ENCODE results near the gene AGL. TPM values are rescaled to one million over a fixed set of nuclear protein-coding genes. Genes with fewer than 3 reads are reported as not detected.

Gene AGL
- total RNA-seq: 14.3 and 17.3 TPM in 2 replicates
- long read RNA-seq, partial matches to known transcripts: 19 of 21 reads
- long read RNA-seq, other reads (novel, unspliced or antisense): 2 of 21 reads

DNA sequence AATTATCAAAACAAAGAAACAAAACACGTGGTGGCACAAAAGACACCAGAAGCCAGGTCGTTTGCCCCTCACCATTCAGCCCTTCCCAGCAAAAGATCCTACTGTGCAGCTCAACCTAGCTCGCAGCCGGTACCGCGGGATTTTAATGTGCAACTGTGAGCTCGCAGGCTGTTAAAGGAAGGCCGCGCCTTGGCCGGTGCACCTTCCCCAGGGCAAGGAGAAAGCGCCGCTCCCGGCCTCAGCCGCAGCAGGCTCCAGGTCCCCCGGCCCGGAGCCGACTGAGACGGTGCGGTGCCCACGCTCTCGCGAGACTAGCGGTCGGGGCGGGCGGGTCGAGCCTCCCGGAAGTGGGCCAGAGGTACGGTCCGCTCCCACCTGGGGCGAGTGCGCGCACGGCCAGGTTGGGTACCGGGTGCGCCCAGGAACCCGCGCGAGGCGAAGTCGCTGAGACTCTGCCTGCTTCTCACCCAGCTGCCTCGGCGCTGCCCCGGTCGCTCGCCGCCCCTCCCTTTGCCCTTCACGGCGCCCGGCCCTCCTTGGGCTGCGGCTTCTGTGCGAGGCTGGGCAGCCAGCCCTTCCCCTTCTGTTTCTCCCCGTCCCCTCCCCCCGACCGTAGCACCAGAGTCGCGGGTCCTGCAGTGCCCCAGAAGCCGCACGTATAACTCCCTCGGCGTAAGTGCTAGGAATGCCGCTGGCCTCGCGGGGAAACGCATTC, at the start of gene AGL:
Gene AGL (plus strand): TSS at position 618 of the 715 bp plus-strand sequence. CDS start 682 bp downstream, outside the sequence.
- Mint-ChIP-seq H3K9me3 (ENCODE audit: unreplicated experiment) (no peaks in the 10 kb centered on the region), H3K4me3 (ENCODE audit: unreplicated experiment) (peak within 1 kb of the TSS; percentile 95), H3K4me1 (ENCODE audit: unreplicated experiment) (peaks cover 21% of the 10 kb centered on the region), H3K27ac (ENCODE audit: unreplicated experiment) (peak within 1 kb of the TSS; percentile 93), H3K36me3 (ENCODE audit: unreplicated experiment) (peaks cover 5% of the 10 kb centered on the region), H3K27me3 (ENCODE audit: unreplicated experiment) (peaks cover 4% of the 10 kb centered on the region)
- TF ChIP-seq, protein P1, sequence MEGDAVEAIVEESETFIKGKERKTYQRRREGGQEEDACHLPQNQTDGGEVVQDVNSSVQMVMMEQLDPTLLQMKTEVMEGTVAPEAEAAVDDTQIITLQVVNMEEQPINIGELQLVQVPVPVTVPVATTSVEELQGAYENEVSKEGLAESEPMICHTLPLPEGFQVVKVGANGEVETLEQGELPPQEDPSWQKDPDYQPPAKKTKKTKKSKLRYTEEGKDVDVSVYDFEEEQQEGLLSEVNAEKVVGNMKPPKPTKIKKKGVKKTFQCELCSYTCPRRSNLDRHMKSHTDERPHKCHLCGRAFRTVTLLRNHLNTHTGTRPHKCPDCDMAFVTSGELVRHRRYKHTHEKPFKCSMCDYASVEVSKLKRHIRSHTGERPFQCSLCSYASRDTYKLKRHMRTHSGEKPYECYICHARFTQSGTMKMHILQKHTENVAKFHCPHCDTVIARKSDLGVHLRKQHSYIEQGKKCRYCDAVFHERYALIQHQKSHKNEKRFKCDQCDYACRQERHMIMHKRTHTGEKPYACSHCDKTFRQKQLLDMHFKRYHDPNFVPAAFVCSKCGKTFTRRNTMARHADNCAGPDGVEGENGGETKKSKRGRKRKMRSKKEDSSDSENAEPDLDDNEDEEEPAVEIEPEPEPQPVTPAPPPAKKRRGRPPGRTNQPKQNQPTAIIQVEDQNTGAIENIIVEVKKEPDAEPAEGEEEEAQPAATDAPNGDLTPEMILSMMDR (IDR thresholded peaks at IDR 0.05): no peak
- peak; percentile 94 for DNase-seq (ENCODE audit: extremely low spot score, unreplicated experiment)

DNA sequence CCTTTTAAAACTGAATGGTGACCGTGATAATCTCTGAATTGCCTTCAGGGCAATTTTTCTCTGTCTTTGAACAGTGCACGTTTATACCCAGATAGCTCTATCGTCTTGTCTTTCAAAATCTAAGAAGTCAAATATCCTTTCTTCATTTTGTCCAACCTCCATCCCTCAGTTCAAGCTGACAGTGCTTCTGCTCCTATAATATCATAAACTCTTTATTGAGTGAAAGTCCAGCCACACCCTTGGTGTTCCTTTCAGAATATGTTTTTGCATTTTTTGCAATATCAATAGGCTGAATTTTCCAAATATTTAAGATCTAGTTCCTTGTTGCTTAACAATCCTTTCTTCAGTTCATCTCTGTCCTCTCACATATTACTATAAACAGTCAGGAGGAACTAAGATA, 48.6 kb upstream of the AGL start:
- no peak for DNase-seq (ENCODE audit: extremely low spot score, unreplicated experiment)
- peaks cover 33% of the 10 kb centered on the region for H3K27me3 Mint-ChIP-seq (ENCODE audit: unreplicated experiment)
- H3K4me1 Mint-ChIP-seq (ENCODE audit: unreplicated experiment): no peaks in the 10 kb centered on the region
- no peak overlapping the region for H3K27ac Mint-ChIP-seq (ENCODE audit: unreplicated experiment)
- no peaks in the 10 kb centered on the region for H3K9me3 Mint-ChIP-seq (ENCODE audit: unreplicated experiment)
- no peak overlapping the region for H3K4me3 Mint-ChIP-seq (ENCODE audit: unreplicated experiment)
- TF ChIP-seq, protein P1 (IDR thresholded peaks at IDR 0.05): no peak
- no peaks in the 10 kb centered on the region for H3K36me3 Mint-ChIP-seq (ENCODE audit: unreplicated experiment)

DNA sequence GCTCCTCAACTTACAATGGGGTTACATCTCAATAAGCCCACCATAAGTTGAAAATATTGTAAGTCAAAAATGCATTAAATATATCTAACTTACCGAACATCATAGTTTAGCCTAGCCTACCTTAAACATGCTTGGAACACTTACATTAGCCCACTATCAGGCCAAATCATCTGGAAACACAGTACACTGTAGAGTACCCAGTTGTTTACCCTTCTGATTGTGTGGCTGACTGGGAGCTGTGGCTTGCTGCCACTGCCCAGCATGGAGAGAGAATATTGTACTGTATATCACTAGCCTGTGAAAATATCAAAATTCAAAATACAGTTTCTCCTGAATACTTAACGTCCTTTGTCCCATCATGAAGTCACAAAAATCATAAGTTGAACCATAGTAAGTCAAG, 43.3 kb upstream of the AGL start:
- peaks cover 18% of the 10 kb centered on the region for H3K27me3 Mint-ChIP-seq (ENCODE audit: unreplicated experiment)
- no peak overlapping the region for H3K4me3 Mint-ChIP-seq (ENCODE audit: unreplicated experiment)
- H3K4me1 Mint-ChIP-seq (ENCODE audit: unreplicated experiment): peaks cover 4% of the 10 kb centered on the region
- H3K36me3 Mint-ChIP-seq (ENCODE audit: unreplicated experiment): no peaks in the 10 kb centered on the region
- TF ChIP-seq, protein P1 (IDR thresholded peaks at IDR 0.05): no peak
- H3K9me3 Mint-ChIP-seq (ENCODE audit: unreplicated experiment): no peaks in the 10 kb centered on the region
- no peak overlapping the region for H3K27ac Mint-ChIP-seq (ENCODE audit: unreplicated experiment)
- DNase-seq (ENCODE audit: extremely low spot score, unreplicated experiment): no peak

DNA sequence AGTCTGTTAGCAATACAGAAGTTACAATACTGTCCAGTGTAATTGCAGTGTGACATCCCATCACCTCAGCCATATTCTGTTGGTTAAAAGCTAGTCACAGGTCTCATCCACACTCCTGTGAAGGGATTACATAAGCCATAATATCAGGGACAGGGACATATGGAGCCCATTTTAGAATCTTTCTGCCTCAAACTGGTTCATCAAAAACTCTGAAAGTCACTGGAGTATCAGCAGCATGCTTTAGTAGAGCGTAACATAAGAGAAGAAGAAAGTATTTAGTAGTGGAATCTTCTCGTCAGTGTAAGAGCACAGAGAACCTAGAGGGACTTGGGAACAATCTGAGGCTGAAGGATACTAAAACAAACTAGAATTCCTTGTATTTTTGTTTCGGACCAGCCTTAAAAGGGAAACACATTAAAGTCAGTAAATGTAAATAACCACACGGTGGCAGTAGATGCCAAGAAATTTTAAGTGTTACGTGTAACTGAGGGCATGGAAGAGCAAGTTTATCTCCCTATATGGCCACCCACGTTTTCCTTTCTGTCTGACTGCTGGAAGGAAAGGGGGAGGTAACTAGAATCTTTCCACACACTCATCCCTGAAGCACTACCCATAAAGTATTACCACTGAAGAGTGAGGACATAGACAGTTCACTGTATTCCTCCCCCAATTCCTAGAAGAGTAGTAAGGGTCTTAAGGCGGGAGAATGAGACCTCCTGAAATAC, 41.6 kb upstream of the AGL start:
- TF ChIP-seq, protein P1 (IDR thresholded peaks at IDR 0.05): peak; percentile 73
- no peaks in the 10 kb centered on the region for H3K9me3 Mint-ChIP-seq (ENCODE audit: unreplicated experiment)
- DNase-seq (ENCODE audit: extremely low spot score, unreplicated experiment): no peak
- H3K27me3 Mint-ChIP-seq (ENCODE audit: unreplicated experiment): peaks cover 16% of the 10 kb centered on the region
- peak overlapping the region; percentile 55 for H3K4me3 Mint-ChIP-seq (ENCODE audit: unreplicated experiment)
- peaks cover 4% of the 10 kb centered on the region for H3K4me1 Mint-ChIP-seq (ENCODE audit: unreplicated experiment)
- H3K36me3 Mint-ChIP-seq (ENCODE audit: unreplicated experiment): no peaks in the 10 kb centered on the region
- H3K27ac Mint-ChIP-seq (ENCODE audit: unreplicated experiment): peak overlapping the region; percentile 46

DNA sequence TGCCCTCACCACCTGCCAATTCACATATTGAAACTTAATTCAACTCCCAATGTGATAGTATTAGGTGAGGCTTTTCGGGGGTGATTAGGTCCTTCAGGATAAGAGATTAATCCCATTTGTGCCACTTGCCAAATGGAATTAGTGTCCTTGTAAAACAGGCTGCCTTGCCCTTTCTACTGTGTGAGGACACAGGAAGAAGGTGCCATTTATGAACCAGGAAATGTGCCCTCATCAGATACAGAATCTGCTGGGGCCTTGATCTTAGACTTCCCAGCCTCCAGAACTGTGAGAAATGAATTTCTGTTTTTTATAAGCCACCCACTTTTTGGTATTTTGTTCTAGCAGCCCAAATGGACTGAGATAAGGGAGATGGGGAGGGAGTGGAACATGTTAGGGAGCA, 39.1 kb upstream of the AGL start:
- no peak overlapping the region for H3K4me3 Mint-ChIP-seq (ENCODE audit: unreplicated experiment)
- peaks cover 23% of the 10 kb centered on the region for H3K27me3 Mint-ChIP-seq (ENCODE audit: unreplicated experiment)
- no peaks in the 10 kb centered on the region for H3K36me3 Mint-ChIP-seq (ENCODE audit: unreplicated experiment)
- TF ChIP-seq, protein P1 (IDR thresholded peaks at IDR 0.05): no peak
- H3K9me3 Mint-ChIP-seq (ENCODE audit: unreplicated experiment): no peaks in the 10 kb centered on the region
- DNase-seq (ENCODE audit: extremely low spot score, unreplicated experiment): no peak
- peaks cover 4% of the 10 kb centered on the region for H3K4me1 Mint-ChIP-seq (ENCODE audit: unreplicated experiment)
- no peak overlapping the region for H3K27ac Mint-ChIP-seq (ENCODE audit: unreplicated experiment)
